H1 (cell line): Measurements from ENCODE around the gene ALOX5AP.

Experiments
- CTCF ChIP-seq, 3 experiments: IDR thresholded peaks; 1 replicate in 2 of 3; 2 replicates in 1 of 3; pipeline versions ENCODE4 v1.5.1 to v1.6.1; 2011; ENCODE audit warnings: low read length in 3 of 3, mild to moderate bottlenecking in 3 of 3, inconsistent platforms in 2 of 3, low read depth in 1 of 3, moderate library complexity in 1 of 3; ENCODE audit not compliant: insufficient read depth in 1 of 3; ENCODE audit errors: control extremely low read depth in 1 of 3
- EP300 ChIP-seq, 2 experiments: IDR thresholded peaks; 1 replicate in 1 of 2; 2 replicates in 1 of 2; pipeline ENCODE4 v1.6.1; 2011 to 2012; ENCODE audit warnings: low read depth in 2 of 2, low read length in 2 of 2, mild to moderate bottlenecking in 2 of 2, borderline replicate concordance in 1 of 2, inconsistent platforms in 1 of 2, moderate library complexity in 1 of 2

DNA sequence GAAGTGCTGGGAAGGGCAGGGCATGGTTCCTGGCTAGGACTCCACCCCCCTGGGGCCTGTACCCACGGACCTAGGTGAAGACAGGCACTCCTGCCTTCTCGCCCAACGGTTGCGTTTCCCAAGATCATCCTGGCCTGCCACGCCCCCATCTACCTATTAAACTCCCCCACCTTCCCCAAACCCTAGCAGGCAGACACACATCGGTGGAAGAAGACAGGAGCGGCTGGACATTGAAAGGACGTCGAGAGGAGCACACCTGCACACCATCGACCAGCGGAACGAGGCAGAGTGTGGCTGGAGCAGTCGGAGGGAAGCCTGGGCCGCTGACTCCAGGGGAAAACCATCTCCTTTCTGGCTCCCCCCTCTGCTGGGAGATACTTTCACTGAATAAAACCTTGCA lies 45.6 kb upstream of the ALOX5AP start:
- no peak for TF ChIP-seq EP300 (IDR thresholded peaks at IDR 0.05; ENCODE audit: borderline replicate concordance in 1 of 2, low read depth in 2 of 2, low read length in 2 of 2)
- TF ChIP-seq CTCF (IDR thresholded peaks at IDR 0.05; ENCODE audit: control extremely low read depth in 1 of 3, insufficient read depth in 1 of 3, low read depth in 1 of 3, low read length in 3 of 3): no peak
